K562 (cell line): ENCODE measurements around the gene TBP.

Experiments used
- BMI1 ChIP-seq: fragments of 150-350 bp; IDR thresholded peaks from 2 replicates; pipeline ENCODE4 v1.6.1; 2014; ENCODE audit warnings: low read length
- CC2D1A ChIP-seq: fragments of 450-650 bp; IDR thresholded peaks from 2 replicates; pipeline ENCODE4 v1.6.1; 2017; ENCODE audit warnings: mild to moderate bottlenecking
- EZH2 ChIP-seq: IDR thresholded peaks from 2 replicates; pipeline ENCODE4 v1.6.1; 2012; ENCODE audit warnings: low read depth, mild to moderate bottlenecking, inconsistent platforms, low read length, borderline replicate concordance
- FOS ChIP-seq: IDR thresholded peaks from 3 replicates; pipeline ENCODE4 v1.6.1; 2011; ENCODE audit not compliant: insufficient read length; ENCODE audit errors: extremely low read depth
- HNRNPK ChIP-seq: fragments of 200-400 bp; formaldehyde crosslinking; IDR thresholded peaks from one replicate; pipeline ENCODE4 v1.6.1; 2018; ENCODE audit warnings: mild to moderate bottlenecking, low read depth, low read length; ENCODE audit not compliant: poor library complexity, severe bottlenecking
- NFRKB ChIP-seq: fragments of 450-650 bp; IDR thresholded peaks from 2 replicates; pipeline ENCODE4 v1.6.1; 2016; ENCODE audit warnings: low read depth
- PHF21A ChIP-seq: fragments of 450-650 bp; IDR thresholded peaks from 2 replicates; pipeline ENCODE4 v1.6.1; 2017; ENCODE audit warnings: low read depth, borderline replicate concordance
- POLR2A ChIP-seq: fragments of 450-650 bp; conservative IDR thresholded peaks from 2 replicates; pipeline ENCODE4 v1.6.1; 2016
- POLR2AphosphoS5 ChIP-seq: IDR thresholded peaks from 2 replicates; pipeline ENCODE4 v1.6.1; 2011; ENCODE audit warnings: mild to moderate bottlenecking, low read depth, low read length, moderate library complexity; ENCODE audit not compliant: control insufficient read depth, insufficient read depth
- TEAD2 ChIP-seq: fragments of 450-650 bp; IDR thresholded peaks from 2 replicates; pipeline ENCODE4 v1.6.1; 2016; ENCODE audit warnings: missing genetic modification characterization, control low read depth, missing compliant biosample characterization
- TFAP4 ChIP-seq: sonication (generic); formaldehyde crosslinking; IDR thresholded peaks from 2 replicates; pipeline ENCODE4 v1.8.0; 2022; ENCODE audit warnings: missing genetic modification reagents, mild to moderate bottlenecking, moderate library complexity, borderline replicate concordance
- ZNF316 ChIP-seq: fragments of 450-650 bp; IDR thresholded peaks from 2 replicates; pipeline ENCODE4 v1.6.1; 2016
- TF ChIP-seq, protein P1 (sequence below): sonication (generic); formaldehyde crosslinking; IDR thresholded peaks from 2 replicates; pipeline ENCODE4 v1.8.0; 2022; ENCODE audit warnings: mild to moderate bottlenecking, missing genetic modification reagents
- TF ChIP-seq, protein P2 (sequence below): fragments of 250-450 bp; sonication (Bioruptor Pico); IDR thresholded peaks from 2 replicates; pipeline ENCODE4 v1.8.0; 2021; ENCODE audit warnings: borderline replicate concordance, mild to moderate bottlenecking, moderate library complexity; ENCODE audit not compliant: poor library complexity, severe bottlenecking

GRCh38 chr6:170583756-170584180 lies 29.6 kb downstream of the TBP start:
- TF ChIP-seq, protein P1, sequence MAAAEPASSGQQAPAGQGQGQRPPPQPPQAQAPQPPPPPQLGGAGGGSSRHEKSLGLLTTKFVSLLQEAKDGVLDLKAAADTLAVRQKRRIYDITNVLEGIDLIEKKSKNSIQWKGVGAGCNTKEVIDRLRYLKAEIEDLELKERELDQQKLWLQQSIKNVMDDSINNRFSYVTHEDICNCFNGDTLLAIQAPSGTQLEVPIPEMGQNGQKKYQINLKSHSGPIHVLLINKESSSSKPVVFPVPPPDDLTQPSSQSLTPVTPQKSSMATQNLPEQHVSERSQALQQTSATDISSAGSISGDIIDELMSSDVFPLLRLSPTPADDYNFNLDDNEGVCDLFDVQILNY (CRISPR knock-in tag): no peak
- TF ChIP-seq CC2D1A (no peak), ZNF316 (no peak), NFRKB (no peak), PHF21A (no peak), POLR2A (no peak), FOS (no peak), HNRNPK (no peak), TFAP4 (CRISPR knock-in tag) (no peak), TEAD2 (no peak), EZH2 (no peak), POLR2AphosphoS5 (no peak), BMI1 (no peak)
- TF ChIP-seq, protein P2, sequence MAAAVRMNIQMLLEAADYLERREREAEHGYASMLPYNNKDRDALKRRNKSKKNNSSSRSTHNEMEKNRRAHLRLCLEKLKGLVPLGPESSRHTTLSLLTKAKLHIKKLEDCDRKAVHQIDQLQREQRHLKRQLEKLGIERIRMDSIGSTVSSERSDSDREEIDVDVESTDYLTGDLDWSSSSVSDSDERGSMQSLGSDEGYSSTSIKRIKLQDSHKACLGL (CRISPR knock-in tag): no peak
